Measurements from ENCODE around the gene SEC16A.

Gene SEC16A

GRCh38 chr9:136525207-136525606 is 42.4 kb upstream of the SEC16A start:
- H3K9me3 ChIP-seq (ENCODE audit: insufficient read depth, low read length) = peaks cover 11% of the 10 kb centered on the region; the same call in 1 of the 2 replicates
- H3K9ac ChIP-seq (ENCODE audit: insufficient read length, low read depth) = no peak overlapping the region
- H3K27me3 ChIP-seq (ENCODE audit: insufficient read depth, insufficient read length) = no peaks in the 10 kb centered on the region
- peaks cover 60% of the 10 kb centered on the region for H3K36me3 ChIP-seq (ENCODE audit: insufficient read depth, insufficient read length, low read length)
- no peak for DNase-seq (ENCODE audit: low read depth, low spot score)
- TF ChIP-seq ZNF274 (IDR thresholded peaks at IDR 0.05; ENCODE audit: low read depth, low read length) (no peak), SUZ12 (IDR thresholded peaks at IDR 0.05; ENCODE audit: extremely low read depth, insufficient read depth, insufficient read length) (no peak), YY1 (IDR thresholded peaks at IDR 0.05; ENCODE audit: insufficient read depth, insufficient read length) (no peak)
- H3K4me1 ChIP-seq (ENCODE audit: insufficient read depth, insufficient read length) = peaks cover 21% of the 10 kb centered on the region
- no peak overlapping the region for H3K4me3 ChIP-seq (ENCODE audit: insufficient read length, low read depth)

GRCh38 chr9:136522314-136523237 is 39.7 kb upstream of the SEC16A start:
- no peak for TF ChIP-seq ZNF274 (IDR thresholded peaks at IDR 0.05; ENCODE audit: low read depth, low read length)
- TF ChIP-seq SUZ12 (IDR thresholded peaks at IDR 0.05; ENCODE audit: extremely low read depth, insufficient read depth, insufficient read length) = no peak
- no peak for TF ChIP-seq YY1 (IDR thresholded peaks at IDR 0.05; ENCODE audit: insufficient read depth, insufficient read length)
- Histone ChIP-seq H3K9ac (ENCODE audit: insufficient read length, low read depth) (no peak overlapping the region), H3K4me1 (ENCODE audit: insufficient read depth, insufficient read length) (peaks cover 17% of the 10 kb centered on the region), H3K9me3 (ENCODE audit: insufficient read depth, low read length) (no peaks in the 10 kb centered on the region; the same call in 1 of the 2 replicates), H3K4me3 (ENCODE audit: insufficient read length, low read depth) (no peak overlapping the region), H3K36me3 (ENCODE audit: insufficient read depth, insufficient read length, low read length) (peaks cover 76% of the 10 kb centered on the region), H3K27me3 (ENCODE audit: insufficient read depth, insufficient read length) (no peaks in the 10 kb centered on the region)
- DNase-seq (ENCODE audit: low read depth, low spot score) = no peak

GRCh38 chr9:136521537-136521936 is 38.7 kb upstream of the SEC16A start:
- H3K9me3 ChIP-seq (ENCODE audit: insufficient read depth, low read length) = no peaks in the 10 kb centered on the region
- no peak for DNase-seq (ENCODE audit: low read depth, low spot score)
- no peak overlapping the region for H3K4me3 ChIP-seq (ENCODE audit: insufficient read length, low read depth)
- TF ChIP-seq ZNF274 (IDR thresholded peaks at IDR 0.05; ENCODE audit: low read depth, low read length) = no peak
- TF ChIP-seq YY1 (IDR thresholded peaks at IDR 0.05; ENCODE audit: insufficient read depth, insufficient read length) = no peak
- no peak for TF ChIP-seq SUZ12 (IDR thresholded peaks at IDR 0.05; ENCODE audit: extremely low read depth, insufficient read depth, insufficient read length)
- H3K36me3 ChIP-seq (ENCODE audit: insufficient read depth, insufficient read length, low read length) = peaks cover 78% of the 10 kb centered on the region
- H3K27me3 ChIP-seq (ENCODE audit: insufficient read depth, insufficient read length) = no peaks in the 10 kb centered on the region
- peaks cover 11% of the 10 kb centered on the region for H3K4me1 ChIP-seq (ENCODE audit: insufficient read depth, insufficient read length)
- no peak overlapping the region for H3K9ac ChIP-seq (ENCODE audit: insufficient read length, low read depth)

GRCh38 chr9:136520053-136520540 is 37.3 kb upstream of the SEC16A start:
- TF ChIP-seq ZNF274 (IDR thresholded peaks at IDR 0.05; ENCODE audit: low read depth, low read length) = no peak
- no peak for TF ChIP-seq SUZ12 (IDR thresholded peaks at IDR 0.05; ENCODE audit: extremely low read depth, insufficient read depth, insufficient read length)
- TF ChIP-seq YY1 (IDR thresholded peaks at IDR 0.05; ENCODE audit: insufficient read depth, insufficient read length) = no peak
- no peak overlapping the region for H3K4me3 ChIP-seq (ENCODE audit: insufficient read length, low read depth)
- H3K9ac ChIP-seq (ENCODE audit: insufficient read length, low read depth) = no peak overlapping the region
- H3K36me3 ChIP-seq (ENCODE audit: insufficient read depth, insufficient read length, low read length) = peaks cover 82% of the 10 kb centered on the region
- no peaks in the 10 kb centered on the region for H3K27me3 ChIP-seq (ENCODE audit: insufficient read depth, insufficient read length)
- no peaks in the 10 kb centered on the region for H3K9me3 ChIP-seq (ENCODE audit: insufficient read depth, low read length)
- peaks cover 7% of the 10 kb centered on the region for H3K4me1 ChIP-seq (ENCODE audit: insufficient read depth, insufficient read length)
- no peak for DNase-seq (ENCODE audit: low read depth, low spot score)

- Histone ChIP-seq H3K9me3 (ENCODE audit: insufficient read depth, low read length) (no peaks in the 10 kb centered on the region), H3K4me1 (ENCODE audit: insufficient read depth, insufficient read length) (peaks cover 7% of the 10 kb centered on the region), H3K27me3 (ENCODE audit: insufficient read depth, insufficient read length) (no peaks in the 10 kb centered on the region), H3K4me3 (ENCODE audit: insufficient read length, low read depth) (no peak overlapping the region), H3K36me3 (ENCODE audit: insufficient read depth, insufficient read length, low read length) (peaks cover 88% of the 10 kb centered on the region), H3K9ac (ENCODE audit: insufficient read length, low read depth) (no peak overlapping the region)
- no peak for DNase-seq (ENCODE audit: low read depth, low spot score)
- TF ChIP-seq YY1 (IDR thresholded peaks at IDR 0.05; ENCODE audit: insufficient read depth, insufficient read length) (no peak), SUZ12 (IDR thresholded peaks at IDR 0.05; ENCODE audit: extremely low read depth, insufficient read depth, insufficient read length) (no peak), ZNF274 (IDR thresholded peaks at IDR 0.05; ENCODE audit: low read depth, low read length) (no peak)
Measured at GRCh38 chr9:136519263-136520052, 36.6 kb upstream of the SEC16A start.

GRCh38 chr9:136518623-136519022 is 35.8 kb upstream of the SEC16A start:
- DNase-seq (ENCODE audit: low read depth, low spot score) = no peak
- Histone ChIP-seq H3K27me3 (ENCODE audit: insufficient read depth, insufficient read length) (no peaks in the 10 kb centered on the region), H3K4me3 (ENCODE audit: insufficient read length, low read depth) (no peak overlapping the region), H3K4me1 (ENCODE audit: insufficient read depth, insufficient read length) (peaks cover 7% of the 10 kb centered on the region), H3K36me3 (ENCODE audit: insufficient read depth, insufficient read length, low read length) (peaks cover 93% of the 10 kb centered on the region), H3K9ac (ENCODE audit: insufficient read length, low read depth) (no peak overlapping the region), H3K9me3 (ENCODE audit: insufficient read depth, low read length) (no peaks in the 10 kb centered on the region)
- TF ChIP-seq YY1 (IDR thresholded peaks at IDR 0.05; ENCODE audit: insufficient read depth, insufficient read length) = no peak
- no peak for TF ChIP-seq ZNF274 (IDR thresholded peaks at IDR 0.05; ENCODE audit: low read depth, low read length)
- TF ChIP-seq SUZ12 (IDR thresholded peaks at IDR 0.05; ENCODE audit: extremely low read depth, insufficient read depth, insufficient read length) = no peak
